Keratinocyte (primary cell): ENCODE results near the gene MMD2. TPM values are rescaled to one million over a fixed set of nuclear protein-coding genes. Genes with fewer than 3 reads are reported as not detected.

ENCODE experiments used
- DNase-seq: peaks from one replicate; pipeline ENCODE4 v3.0.0-alpha.2; 2011; ENCODE audit warnings: low read depth, missing footprints, low spot score
- FAIRE-seq: peaks from 2 replicates; lab custom pipeline; 2011; peaks lifted over from hg19 to GRCh38; lab: Jason Lieb, UNC
- H2AFZ ChIP-seq: 2 replicates; pipeline ENCODE4 v1.6.0; 2012; ENCODE audit warnings: low read length, control low read depth, inconsistent platforms; ENCODE audit not compliant: control insufficient read depth
- H3K27ac ChIP-seq: 2 replicates; pipeline ENCODE4 v1.5.1; 2011; ENCODE audit warnings: low read length; ENCODE audit not compliant: control insufficient read depth, insufficient read depth
- H3K27me3 ChIP-seq: 3 replicates; pipeline ENCODE4 v1.6.0; 2011; ENCODE audit warnings: low read length; ENCODE audit not compliant: control insufficient read depth, insufficient read depth; ENCODE audit errors: extremely low read depth
- H3K36me3 ChIP-seq, 2 experiments: 2 replicates in 1 of 2; 3 replicates in 1 of 2; pipeline ENCODE4 v1.5.1; 2011; ENCODE audit warnings: low read length in 2 of 2, mild to moderate bottlenecking in 1 of 2; ENCODE audit not compliant: control insufficient read depth in 2 of 2, insufficient read depth in 2 of 2; ENCODE audit errors: extremely low read depth in 1 of 2
- H3K4me1 ChIP-seq: 3 replicates; pipeline ENCODE4 v1.5.1; 2011; ENCODE audit warnings: low read length; ENCODE audit not compliant: control insufficient read depth, insufficient read depth; ENCODE audit errors: extremely low read depth
- H3K4me2 ChIP-seq: 3 replicates; pipeline ENCODE4 v1.6.0; 2011; ENCODE audit warnings: low read depth, low read length; ENCODE audit not compliant: control insufficient read depth, insufficient read depth; ENCODE audit errors: extremely low read depth
- H3K4me3 ChIP-seq, 3 experiments: fragments of 200-600 bp in 1 of 3; sonication (generic) in 1 of 3; 2 replicates in 2 of 3; 3 replicates in 1 of 3; pipeline ENCODE4 v1.5.1; 2011 to 2016; ENCODE audit warnings: low read length in 3 of 3, mild to moderate bottlenecking in 3 of 3, control low read depth in 2 of 3, inconsistent platforms in 1 of 3, low read depth in 1 of 3, mixed read lengths in 1 of 3, mixed run types in 1 of 3, moderate library complexity in 1 of 3; ENCODE audit not compliant: control insufficient read depth in 2 of 3, insufficient read depth in 2 of 3; ENCODE audit errors: extremely low read depth in 1 of 3
- H3K79me2 ChIP-seq: 2 replicates; pipeline ENCODE4 v1.6.0; 2012; ENCODE audit warnings: low read length; ENCODE audit not compliant: control insufficient read depth, insufficient read depth
- H3K9ac ChIP-seq: 3 replicates; pipeline ENCODE4 v1.6.0; 2011; ENCODE audit warnings: low read length; ENCODE audit not compliant: control insufficient read depth, insufficient read depth; ENCODE audit errors: extremely low read depth
- H3K9me1 ChIP-seq: 3 replicates; pipeline ENCODE4 v1.6.0; 2011; ENCODE audit warnings: low read length; ENCODE audit not compliant: control insufficient read depth, insufficient read depth; ENCODE audit errors: extremely low read depth
- H3K9me3 ChIP-seq: 2 replicates; pipeline ENCODE4 v1.5.1; 2012; ENCODE audit warnings: low read depth, low read length; ENCODE audit not compliant: control insufficient read depth
- H4K20me1 ChIP-seq: 3 replicates; pipeline ENCODE4 v1.6.0; 2011; ENCODE audit warnings: low read length; ENCODE audit not compliant: control insufficient read depth, insufficient read depth; ENCODE audit errors: extremely low read depth
- EZH2 ChIP-seq: IDR thresholded peaks from one replicate; pipeline ENCODE4 v1.6.1; 2012; ENCODE audit warnings: inconsistent platforms, mild to moderate bottlenecking, low read length, moderate library complexity
- dilution Hi-C: fragments of 300-500 bp; cut with MboI; formaldehyde crosslinking; loops from one replicate; pipeline ENCODE4 v1.7.0; 2020; ENCODE audit warnings: low sequenced_read_pairs; ENCODE audit not compliant: extremely low pct_ligation_motif_present
- polyA plus RNA-seq, 5 experiments: library from polyadenylated mRNA; depleted of rRNA in 3 of 5; stranded (reverse) in 3 of 5; stranded (forward) in 1 of 5; unstranded in 1 of 5; fragments of >200 nt; gene quantifications; 1 replicate in 1 of 5; 2 replicates in 3 of 5; 3 replicates in 1 of 5; pipeline versions ENCODE4 v1.2.1 to v1.2.3, GENCODE V29; 2011 to 2012; ENCODE audit warnings: missing spikeins in 2 of 5, low read depth in 1 of 5, low replicate concordance in 1 of 5
- TF ChIP-seq, protein P1 (sequence below), 3 experiments: IDR thresholded peaks in 1 of 3; conservative IDR thresholded peaks in 1 of 3; optimal IDR thresholded peaks in 1 of 3; 2 replicates in 2 of 3; 3 replicates in 1 of 3; pipeline versions ENCODE3 to v1.5.1; 2011; ENCODE audit warnings: low read length in 3 of 3, mild to moderate bottlenecking in 3 of 3, moderate library complexity in 2 of 3, control low read depth in 1 of 3, inconsistent platforms in 1 of 3; ENCODE audit not compliant: insufficient read depth in 2 of 3; ENCODE audit errors: extremely low read depth in 1 of 3

Gene MMD2
- polyA plus RNA-seq, 1 donor (not counting 4 experiments of a cell fraction or from before 2014, with no cell fraction given): not detected

- dilution Hi-C loops: no loop called here
- no peaks in the 10 kb centered on the region for H3K27me3 ChIP-seq
- H3K4me3 ChIP-seq: no peak overlapping the region
- no peak overlapping the region for H2AFZ ChIP-seq
- no peaks in the 10 kb centered on the region for H3K9me1 ChIP-seq
- H3K9me3 ChIP-seq: no peaks in the 10 kb centered on the region
- no peak for DNase-seq
- no peak overlapping the region for H3K4me2 ChIP-seq
- H3K4me1 ChIP-seq: peaks cover 5% of the 10 kb centered on the region
- no peak overlapping the region for H3K27ac ChIP-seq
- H3K79me2 ChIP-seq: no peaks in the 10 kb centered on the region
- no peak for TF ChIP-seq EZH2
- TF ChIP-seq, protein P1, sequence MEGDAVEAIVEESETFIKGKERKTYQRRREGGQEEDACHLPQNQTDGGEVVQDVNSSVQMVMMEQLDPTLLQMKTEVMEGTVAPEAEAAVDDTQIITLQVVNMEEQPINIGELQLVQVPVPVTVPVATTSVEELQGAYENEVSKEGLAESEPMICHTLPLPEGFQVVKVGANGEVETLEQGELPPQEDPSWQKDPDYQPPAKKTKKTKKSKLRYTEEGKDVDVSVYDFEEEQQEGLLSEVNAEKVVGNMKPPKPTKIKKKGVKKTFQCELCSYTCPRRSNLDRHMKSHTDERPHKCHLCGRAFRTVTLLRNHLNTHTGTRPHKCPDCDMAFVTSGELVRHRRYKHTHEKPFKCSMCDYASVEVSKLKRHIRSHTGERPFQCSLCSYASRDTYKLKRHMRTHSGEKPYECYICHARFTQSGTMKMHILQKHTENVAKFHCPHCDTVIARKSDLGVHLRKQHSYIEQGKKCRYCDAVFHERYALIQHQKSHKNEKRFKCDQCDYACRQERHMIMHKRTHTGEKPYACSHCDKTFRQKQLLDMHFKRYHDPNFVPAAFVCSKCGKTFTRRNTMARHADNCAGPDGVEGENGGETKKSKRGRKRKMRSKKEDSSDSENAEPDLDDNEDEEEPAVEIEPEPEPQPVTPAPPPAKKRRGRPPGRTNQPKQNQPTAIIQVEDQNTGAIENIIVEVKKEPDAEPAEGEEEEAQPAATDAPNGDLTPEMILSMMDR (optimal IDR thresholded peaks at IDR 0.05 in 1 of 3, IDR thresholded peaks at IDR 0.05 in 1 of 3, conservative IDR thresholded peaks at IDR 0.05 in 1 of 3; ENCODE audit: extremely low read depth in 1 of 3, insufficient read depth in 2 of 3, low read length in 3 of 3): no peak
- peaks cover 12 to 28% of the 10 kb centered on the region in 2 experiments for H3K36me3 ChIP-seq
- no peak for FAIRE-seq
- H4K20me1 ChIP-seq: no peaks in the 10 kb centered on the region
- no peak overlapping the region for H3K9ac ChIP-seq
Observed at GRCh38 chr7:4998244-4998643, 39.3 kb upstream of the MMD2 start.

GRCh38 chr7:4996696-4997222, 37.8 kb upstream of the MMD2 start:
- no peak overlapping the region for H3K9ac ChIP-seq
- dilution Hi-C loops: no loop called here
- no peak overlapping the region for H3K4me3 ChIP-seq
- peaks cover under 1% of the 10 kb centered on the region for H3K4me1 ChIP-seq
- H3K4me2 ChIP-seq: no peak overlapping the region
- H4K20me1 ChIP-seq: no peaks in the 10 kb centered on the region
- DNase-seq (no peak), FAIRE-seq (no peak)
- no peaks in the 10 kb centered on the region for H3K27me3 ChIP-seq
- no peak overlapping the region for H2AFZ ChIP-seq
- TF ChIP-seq EZH2: no peak
- TF ChIP-seq, protein P1 (optimal IDR thresholded peaks at IDR 0.05 in 1 of 3, IDR thresholded peaks at IDR 0.05 in 1 of 3, conservative IDR thresholded peaks at IDR 0.05 in 1 of 3; ENCODE audit: extremely low read depth in 1 of 3, insufficient read depth in 2 of 3, low read length in 3 of 3): no peak
- H3K9me1 ChIP-seq: no peaks in the 10 kb centered on the region
- H3K9me3 ChIP-seq: no peaks in the 10 kb centered on the region
- H3K27ac ChIP-seq: no peak overlapping the region
- peaks cover 12 to 35% of the 10 kb centered on the region in 2 experiments for H3K36me3 ChIP-seq
- H3K79me2 ChIP-seq: no peaks in the 10 kb centered on the region
